Endometrial microvascular endothelial cells (primary cell): ENCODE data around the gene KAT7. TPM values are rescaled to one million over a fixed set of nuclear protein-coding genes. Genes with fewer than 3 reads are reported as not detected.
"Not testable (repeated sequence)": the region's sequence is repeated elsewhere in the genome, so short reads cannot be mapped to it uniquely, and the experiment has no call there.

ENCODE experiments used
- in situ Hi-C: cut with HindIII; loops from 2 replicates; pipeline ENCODE4 v1.10.0; 2017; ENCODE audit warnings: low sequenced_read_pairs, low pct_unique_long_range_greater_than_20kb; ENCODE audit errors: inconsistent ontology term
- total RNA-seq: library from RNA; depleted of rRNA; stranded (reverse); fragments of >200 nt; gene quantifications from one replicate; pipeline ENCODE4 v1.2.3, GENCODE V29; 2015; ENCODE audit errors: inconsistent ontology term

KAT7 gene
- total RNA-seq, 1 donor from 2014 or later: 27.6 TPM

- in situ Hi-C loops: no loop called here
Measured at GRCh38 chr17:49787884-49788477, 500 bp upstream of the KAT7 start.

- in situ Hi-C loops: no loop called here
Measured at GRCh38 chr17:49789243-49789578, 730 bp downstream of the KAT7 start.

GRCh38 chr17:49793309-49793708, 4.8 kb downstream of the KAT7 start:
- in situ Hi-C loops: no loop called here

- in situ Hi-C loops: no loop called here
Measured at GRCh38 chr17:49795372-49795771, 6.9 kb downstream of the KAT7 start.

GRCh38 chr17:49798182-49798581, 9.7 kb downstream of the KAT7 start:
- in situ Hi-C loops: no loop called here

- in situ Hi-C loops: no loop called here
Measured at GRCh38 chr17:49798738-49799137, 10.3 kb downstream of the KAT7 start.

- in situ Hi-C loops: no loop called here
Measured at GRCh38 chr17:49809056-49809455, 20.6 kb downstream of the KAT7 start.

- in situ Hi-C loops: no loop called here
Measured at GRCh38 chr17:49814781-49815529, 26.5 kb downstream of the KAT7 start.

GRCh38 chr17:49815761-49816281, 27.3 kb downstream of the KAT7 start:
- in situ Hi-C loops: no loop called here

- in situ Hi-C loops: no loop called here
Measured at GRCh38 chr17:49817993-49818392, 29.5 kb downstream of the KAT7 start.

GRCh38 chr17:49819138-49819537, 30.7 kb downstream of the KAT7 start:
- in situ Hi-C loops: no loop called here

GRCh38 chr17:49819651-49820050, 31.2 kb downstream of the KAT7 start:
- in situ Hi-C loops: no loop called here

GRCh38 chr17:49820773-49821172, 32.3 kb downstream of the KAT7 start:
- in situ Hi-C loops: no loop called here

GRCh38 chr17:49821466-49821865, 33.0 kb downstream of the KAT7 start:
- in situ Hi-C loops: no loop called here

- in situ Hi-C loops: no loop called here
Measured at GRCh38 chr17:49821916-49822315, 33.4 kb downstream of the KAT7 start.

GRCh38 chr17:49822829-49823228, 34.3 kb downstream of the KAT7 start:
- in situ Hi-C loops: no loop called here

- in situ Hi-C loops: no loop called here
Measured at GRCh38 chr17:49823614-49824013, 35.1 kb downstream of the KAT7 start.

- in situ Hi-C loops: no loop called here
Measured at GRCh38 chr17:49825645-49826044, 37.2 kb downstream of the KAT7 start.

GRCh38 chr17:49828325-49828724, 39.8 kb downstream of the KAT7 start:
- in situ Hi-C loops: not testable (repeated sequence)

- in situ Hi-C loops: no loop called here
Measured at GRCh38 chr17:49829026-49829425, 40.5 kb downstream of the KAT7 start.

- in situ Hi-C loops: no loop called here
Measured at GRCh38 chr17:49830605-49831004, 42.1 kb downstream of the KAT7 start.
